ENCODE results near the gene DNAH8. TPM values are rescaled to one million over a fixed set of nuclear protein-coding genes. Genes with fewer than 3 reads are reported as not detected.

Gene DNAH8
- total RNA-seq, 1 experiment from 2014 or later, result 0.15 TPM

- H3F3A ChIP-seq (ENCODE audit: low read length, unreplicated experiment), result no peaks in the 10 kb centered on the region
- POLR2A ChIA-PET (ENCODE audit: unreplicated experiment), result no interaction called here
- H3K9me3 ChIP-seq (ENCODE audit: low read length), result no peaks in the 10 kb centered on the region
- H3K79me2 ChIP-seq (ENCODE audit: low read length), result no peaks in the 10 kb centered on the region
- no peaks in the 10 kb centered on the region for H3K4me1 ChIP-seq (ENCODE audit: insufficient read depth, low read length)
- no peak; the same call in 1 of the 2 replicates for ATAC-seq
- intact Hi-C loops (cut with micrococcal nuclease), result no loop called here
- no peak overlapping the region for H3K27ac ChIP-seq (ENCODE audit: low read length)
- H3K9me2 ChIP-seq (replicated peaks; ENCODE audit: low read length), result no peaks in the 10 kb centered on the region
- DNase-seq, result no peak
- H4K20me1 ChIP-seq (ENCODE audit: low read length), result no peaks in the 10 kb centered on the region
- no TSS peak for BruUV-seq (replicated peaks)
- TF ChIP-seq CTCF (conservative IDR thresholded peaks at IDR 0.05; ENCODE audit: low read depth, low read length) (no peak), EZH2 (IDR thresholded peaks at IDR 0.05; ENCODE audit: low read length, unreplicated experiment) (no peak), EZH2phosphoT487 (IDR thresholded peaks at IDR 0.05; ENCODE audit: borderline replicate concordance, low read length) (no peak)
- CTCF ChIA-PET, result no interaction called here
- H3K36me3 ChIP-seq (ENCODE audit: low read depth, low read length), result no peaks in the 10 kb centered on the region
- no peak overlapping the region for H3K9ac ChIP-seq (ENCODE audit: low read length)
- no peak overlapping the region for H2AFZ ChIP-seq (ENCODE audit: low read length)
- peaks cover 60% of the 10 kb centered on the region for H3K27me3 ChIP-seq (ENCODE audit: low read length)
- H3K4me2 ChIP-seq (ENCODE audit: low read length), result no peak overlapping the region
- H3K4me3 ChIP-seq (ENCODE audit: low read length), result no peak overlapping the region
Measured at GRCh38 chr6:39059496-39060310, 344.6 kb downstream of the DNAH8 start.

- ChIA-PET POLR2A (ENCODE audit: unreplicated experiment) (no interaction called here), CTCF (no interaction called here)
- no peaks in the 10 kb centered on the region for H3K9me3 ChIP-seq (ENCODE audit: low read length)
- H3K4me1 ChIP-seq (ENCODE audit: insufficient read depth, low read length), result no peaks in the 10 kb centered on the region
- no peak overlapping the region for H3K27ac ChIP-seq (ENCODE audit: low read length)
- DNase-seq (no peak), ATAC-seq (no peak)
- H3K4me2 ChIP-seq (ENCODE audit: low read length), result no peak overlapping the region
- H3K9ac ChIP-seq (ENCODE audit: low read length), result no peak overlapping the region
- no peak overlapping the region for H2AFZ ChIP-seq (ENCODE audit: low read length)
- TF ChIP-seq EZH2phosphoT487 (IDR thresholded peaks at IDR 0.05; ENCODE audit: borderline replicate concordance, low read length) (no peak), CTCF (conservative IDR thresholded peaks at IDR 0.05; ENCODE audit: low read depth, low read length) (no peak), EZH2 (IDR thresholded peaks at IDR 0.05; ENCODE audit: low read length, unreplicated experiment) (no peak)
- H3K4me3 ChIP-seq (ENCODE audit: low read length), result no peak overlapping the region
- H3K36me3 ChIP-seq (ENCODE audit: low read depth, low read length), result no peaks in the 10 kb centered on the region
- no peaks in the 10 kb centered on the region for H3K9me2 ChIP-seq (replicated peaks; ENCODE audit: low read length)
- no TSS peak for BruUV-seq (replicated peaks)
- H3K27me3 ChIP-seq (ENCODE audit: low read length), result peaks cover 69% of the 10 kb centered on the region
- no peaks in the 10 kb centered on the region for H3K79me2 ChIP-seq (ENCODE audit: low read length)
- intact Hi-C loops (cut with micrococcal nuclease), result no loop called here
- H4K20me1 ChIP-seq (ENCODE audit: low read length), result no peaks in the 10 kb centered on the region
- no peaks in the 10 kb centered on the region for H3F3A ChIP-seq (ENCODE audit: low read length, unreplicated experiment)
Measured at GRCh38 chr6:39060467-39061160, 345.5 kb downstream of the DNAH8 start.

GRCh38 chr6:39061182-39061581, 346.1 kb downstream of the DNAH8 start:
- Histone ChIP-seq H3K4me2 (ENCODE audit: low read length) (no peak overlapping the region), H4K20me1 (ENCODE audit: low read length) (no peaks in the 10 kb centered on the region), H3K9me3 (ENCODE audit: low read length) (no peaks in the 10 kb centered on the region), H3K4me3 (ENCODE audit: low read length) (no peak overlapping the region), H3K9me2 (replicated peaks; ENCODE audit: low read length) (no peaks in the 10 kb centered on the region), H2AFZ (ENCODE audit: low read length) (no peak overlapping the region), H3K9ac (ENCODE audit: low read length) (no peak overlapping the region), H3K27me3 (ENCODE audit: low read length) (peaks cover 75% of the 10 kb centered on the region), H3K36me3 (ENCODE audit: low read depth, low read length) (no peaks in the 10 kb centered on the region), H3K4me1 (ENCODE audit: insufficient read depth, low read length) (no peaks in the 10 kb centered on the region), H3F3A (ENCODE audit: low read length, unreplicated experiment) (no peaks in the 10 kb centered on the region), H3K79me2 (ENCODE audit: low read length) (no peaks in the 10 kb centered on the region), H3K27ac (ENCODE audit: low read length) (no peak overlapping the region)
- DNase-seq (no peak), ATAC-seq (no peak)
- TF ChIP-seq EZH2phosphoT487 (IDR thresholded peaks at IDR 0.05; ENCODE audit: borderline replicate concordance, low read length), result no peak
- no peak for TF ChIP-seq CTCF (conservative IDR thresholded peaks at IDR 0.05; ENCODE audit: low read depth, low read length)
- no peak for TF ChIP-seq EZH2 (IDR thresholded peaks at IDR 0.05; ENCODE audit: low read length, unreplicated experiment)
- CTCF ChIA-PET, result no interaction called here
- intact Hi-C loops (cut with micrococcal nuclease), result no loop called here
- POLR2A ChIA-PET (ENCODE audit: unreplicated experiment), result no interaction called here
- BruUV-seq (replicated peaks), result no TSS peak
